Transverse colon (tissue), 4 donors: ENCODE data around the gene COL21A1. TPM values are rescaled to one million over a fixed set of nuclear protein-coding genes. Genes with fewer than 3 reads are reported as not detected.
A peak's percentile ranks its signal among the peaks of the same experiment; 100 is the strongest.

ENCODE experiments used
- DNase-seq: peaks from one replicate; pipeline ENCODE4 v3.0.0-alpha.2; 2019
- H3K27ac ChIP-seq, 4 donors: fragments of 200-600 bp; sonication (generic); 2 replicates each; pipeline ENCODE4 v1.5.1; 2016 to 2018; ENCODE audit warnings: inconsistent platforms in 4 of 4
- H3K27me3 ChIP-seq: fragments of 200-600 bp; sonication (generic); 2 replicates; pipeline ENCODE4 v1.5.1; 2017; ENCODE audit warnings: inconsistent platforms
- H3K36me3 ChIP-seq, 4 donors: fragments of 200-600 bp; sonication (generic); 2 replicates each; pipeline ENCODE4 v1.5.1; 2017 to 2019; ENCODE audit warnings: inconsistent platforms in 4 of 4
- H3K4me1 ChIP-seq, 4 donors: fragments of 200-600 bp; sonication (generic); 2 replicates each; pipeline ENCODE4 v1.5.1; 2017 to 2020; ENCODE audit warnings: inconsistent platforms in 4 of 4
- H3K4me3 ChIP-seq, 4 donors: fragments of 200-600 bp; sonication (generic); 1 replicate in 1 of 4; 2 replicates in 3 of 4; pipeline versions ENCODE4 v1.5.1 to v1.6.1; 2017 to 2019; ENCODE audit warnings: inconsistent platforms in 4 of 4
- H3K9me3 ChIP-seq, 2 donors: fragments of 200-600 bp; sonication (generic); 2 replicates each; pipeline ENCODE4 v1.5.1; 2017 to 2019; ENCODE audit warnings: inconsistent platforms in 2 of 2
- EP300 ChIP-seq: sonication (generic); formaldehyde crosslinking; IDR thresholded peaks from one replicate; pipeline ENCODE4 v1.6.1; 2017; ENCODE audit warnings: antibody characterized with exemption, low read depth
- POLR2A ChIP-seq: fragments of 450-650 bp; IDR thresholded peaks from one replicate; pipeline ENCODE4 v1.6.1; 2016; ENCODE audit warnings: antibody characterized with exemption, mild to moderate bottlenecking, moderate library complexity
- POLR2AphosphoS5 ChIP-seq, 3 donors: sonication (generic); formaldehyde crosslinking; IDR thresholded peaks; one replicate each; pipeline ENCODE4 v1.6.1; 2016; ENCODE audit warnings: antibody characterized with exemption in 3 of 3
- WGBS, 2 donors: methylation state at CpG; one replicate each; pipeline ENCODE4 v1.1.5; 2018; ENCODE audit warnings: low coverage in 1 of 2; 5-methylcytosine and 5-hydroxymethylcytosine counted together
- in situ Hi-C, 4 donors: fragments of 200-750 bp; cut with MboI; loops; one replicate each; pipeline versions ENCODE4 v1.15.0 to v1.15.1; 2017; ENCODE audit warnings: low sequenced_read_pairs in 3 of 4, low pct_ligation_motif_present in 1 of 4, low pct_unique_long_range_greater_than_20kb in 1 of 4
- intact Hi-C: fragments of 100-400 bp; cut with DNase I; formaldehyde crosslinking; loops from one replicate; pipeline ENCODE4 v1.15.1; 2023; ENCODE audit warnings: low total_unique reads
- total RNA-seq, 4 donors: library from RNA; depleted of rRNA; stranded (reverse); fragments of >200 nt; gene quantifications; one replicate each; pipeline ENCODE4 v1.1.0, GENCODE V29; 2016
- TF ChIP-seq, protein P1 (sequence below), 5 experiments: fragments of 200-600 bp in 3 of 5; fragments of 450-650 bp in 2 of 5; sonication (generic) in 3 of 5; IDR thresholded peaks; 1 replicate in 2 of 5; 2 replicates in 3 of 5; pipeline ENCODE4 v1.5.1; 2016 to 2017; ENCODE audit warnings: antibody characterized with exemption in 5 of 5, inconsistent platforms in 3 of 5, mild to moderate bottlenecking in 2 of 5, moderate library complexity in 1 of 5

The COL21A1 gene
- total RNA-seq, 4 donors from 2014 or later, result 0.40 to 5.7 (median 3.3) TPM

DNA sequence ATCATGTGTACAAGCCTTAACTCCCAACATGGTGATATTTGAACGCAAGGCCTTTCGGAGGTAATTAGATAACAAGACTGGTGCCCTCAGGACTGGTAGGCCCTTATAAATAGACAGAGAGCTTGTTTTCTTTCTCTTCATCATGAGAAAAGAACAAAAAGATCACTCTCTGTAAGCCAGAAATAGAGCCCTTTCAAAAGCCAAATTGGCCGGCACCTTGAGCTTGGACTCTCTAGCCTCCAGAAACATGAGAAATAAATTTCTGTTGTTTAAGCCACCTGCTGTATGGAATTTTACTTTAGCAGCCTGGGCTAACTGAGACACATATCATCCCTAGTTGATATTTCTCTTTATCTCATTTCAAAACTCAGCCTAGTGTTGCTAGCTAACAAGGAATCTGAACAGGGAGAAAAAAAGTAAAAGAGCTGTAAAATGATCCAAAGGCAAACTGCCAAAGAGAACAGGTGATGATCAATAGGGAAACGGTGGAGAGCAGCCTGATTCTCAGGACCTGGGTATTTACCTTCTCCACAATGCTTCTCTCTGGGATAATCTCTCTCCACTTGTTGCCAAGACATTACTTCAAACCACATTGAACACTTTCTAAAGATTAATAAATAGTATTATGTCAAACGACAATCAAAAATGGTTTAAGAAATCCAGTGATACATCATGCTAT is 6.1 kb downstream of the COL21A1 start:
- Histone ChIP-seq H3K27ac (peak overlapping the region in 2 of 4 donors; percentile 28), H3K36me3 (no peaks in the 10 kb centered on the region), H3K4me1 (peaks cover 0 to 6% (median 1%) of the 10 kb centered on the region in 4 donors), H3K27me3 (no peaks in the 10 kb centered on the region), H3K4me3 (no peak overlapping the region), H3K9me3 (no peaks in the 10 kb centered on the region)
- DNase-seq, result no peak
- TF ChIP-seq, protein P1, sequence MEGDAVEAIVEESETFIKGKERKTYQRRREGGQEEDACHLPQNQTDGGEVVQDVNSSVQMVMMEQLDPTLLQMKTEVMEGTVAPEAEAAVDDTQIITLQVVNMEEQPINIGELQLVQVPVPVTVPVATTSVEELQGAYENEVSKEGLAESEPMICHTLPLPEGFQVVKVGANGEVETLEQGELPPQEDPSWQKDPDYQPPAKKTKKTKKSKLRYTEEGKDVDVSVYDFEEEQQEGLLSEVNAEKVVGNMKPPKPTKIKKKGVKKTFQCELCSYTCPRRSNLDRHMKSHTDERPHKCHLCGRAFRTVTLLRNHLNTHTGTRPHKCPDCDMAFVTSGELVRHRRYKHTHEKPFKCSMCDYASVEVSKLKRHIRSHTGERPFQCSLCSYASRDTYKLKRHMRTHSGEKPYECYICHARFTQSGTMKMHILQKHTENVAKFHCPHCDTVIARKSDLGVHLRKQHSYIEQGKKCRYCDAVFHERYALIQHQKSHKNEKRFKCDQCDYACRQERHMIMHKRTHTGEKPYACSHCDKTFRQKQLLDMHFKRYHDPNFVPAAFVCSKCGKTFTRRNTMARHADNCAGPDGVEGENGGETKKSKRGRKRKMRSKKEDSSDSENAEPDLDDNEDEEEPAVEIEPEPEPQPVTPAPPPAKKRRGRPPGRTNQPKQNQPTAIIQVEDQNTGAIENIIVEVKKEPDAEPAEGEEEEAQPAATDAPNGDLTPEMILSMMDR (IDR thresholded peaks at IDR 0.05), result no peak
- TF ChIP-seq EP300 (no peak), POLR2AphosphoS5 (IDR thresholded peaks at IDR 0.05) (no peak), POLR2A (no peak)
- intact Hi-C loops (no loop called here), in situ Hi-C loops (no loop called here)
- 48 to 66% methylated on average over 5 of the region's 5 CpGs for WGBS, 2 donors

DNA sequence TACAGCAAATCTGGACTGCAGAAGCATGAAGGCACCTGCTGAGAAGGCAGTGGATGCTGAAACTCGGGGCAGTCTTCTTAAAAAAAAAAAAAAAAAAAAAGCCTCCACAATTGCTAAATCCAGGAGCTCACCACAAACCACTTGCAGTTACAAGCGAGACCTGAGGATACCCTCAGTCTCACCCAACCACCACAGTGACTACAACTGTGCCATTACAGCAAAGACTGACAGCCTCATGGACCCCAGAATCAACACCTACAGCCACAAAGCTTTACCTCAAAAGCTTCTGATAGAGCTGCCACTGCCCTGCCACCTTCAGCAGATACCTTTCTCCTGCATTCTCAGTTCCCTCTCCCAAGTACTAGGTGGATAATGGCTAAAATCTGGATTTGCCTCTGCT is 9.0 kb downstream of the COL21A1 start:
- no peaks in the 10 kb centered on the region for H3K9me3 ChIP-seq
- no peaks in the 10 kb centered on the region for H3K36me3 ChIP-seq
- no peak overlapping the region for H3K4me3 ChIP-seq
- 63 to 78% methylated on average over 1 to 2 of the region's 2 CpGs for WGBS, 2 donors
- TF ChIP-seq POLR2A (no peak), POLR2AphosphoS5 (IDR thresholded peaks at IDR 0.05) (no peak), EP300 (no peak)
- TF ChIP-seq, protein P1 (IDR thresholded peaks at IDR 0.05), result no peak
- H3K27me3 ChIP-seq, result no peaks in the 10 kb centered on the region
- DNase-seq, result no peak
- H3K27ac ChIP-seq, result no peak overlapping the region
- intact Hi-C loops (no loop called here), in situ Hi-C loops (no loop called here)
- peaks cover 0 to 4% (median 0%) of the 10 kb centered on the region in 4 donors for H3K4me1 ChIP-seq

DNA sequence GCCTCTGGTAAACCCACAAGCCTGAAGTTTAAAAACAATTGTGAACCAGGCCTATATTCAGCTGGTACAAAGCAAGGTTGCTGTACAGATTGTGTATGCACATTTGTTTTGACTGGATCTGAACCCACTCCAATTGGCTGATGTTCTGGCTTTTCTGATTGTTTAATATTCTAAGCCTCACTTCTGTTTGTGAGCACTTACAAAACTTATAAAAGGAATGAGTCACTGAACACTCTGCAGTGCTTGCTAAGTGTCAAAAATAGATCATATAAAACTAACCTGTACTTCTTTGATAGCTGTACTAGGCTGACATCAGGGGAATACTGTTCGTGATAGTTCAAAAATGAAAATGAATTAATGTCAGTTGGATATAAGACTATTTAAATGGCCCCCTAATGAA is 12.1 kb downstream of the COL21A1 start:
- peaks cover 0 to 3% (median 0%) of the 10 kb centered on the region in 4 donors for H3K4me1 ChIP-seq
- 33 to 57% methylated on average over 1 of the region's 1 CpG for WGBS, 2 donors
- H3K36me3 ChIP-seq, result no peaks in the 10 kb centered on the region
- peak overlapping the region in 2 of 4 donors; percentile 24 for H3K27ac ChIP-seq
- no peaks in the 10 kb centered on the region for H3K27me3 ChIP-seq
- TF ChIP-seq EP300 (no peak), POLR2AphosphoS5 (IDR thresholded peaks at IDR 0.05) (peak in 1 of 3 donors; percentile 21)
- no peak for DNase-seq
- H3K9me3 ChIP-seq, result no peaks in the 10 kb centered on the region
- H3K4me3 ChIP-seq, result no peak overlapping the region
- intact Hi-C loops, result loop anchor here (1.0 kb wide), 1 partner anchor 12 kb away; no protein-coding TSS in a partner anchor
- in situ Hi-C loops, result no loop called here

DNA sequence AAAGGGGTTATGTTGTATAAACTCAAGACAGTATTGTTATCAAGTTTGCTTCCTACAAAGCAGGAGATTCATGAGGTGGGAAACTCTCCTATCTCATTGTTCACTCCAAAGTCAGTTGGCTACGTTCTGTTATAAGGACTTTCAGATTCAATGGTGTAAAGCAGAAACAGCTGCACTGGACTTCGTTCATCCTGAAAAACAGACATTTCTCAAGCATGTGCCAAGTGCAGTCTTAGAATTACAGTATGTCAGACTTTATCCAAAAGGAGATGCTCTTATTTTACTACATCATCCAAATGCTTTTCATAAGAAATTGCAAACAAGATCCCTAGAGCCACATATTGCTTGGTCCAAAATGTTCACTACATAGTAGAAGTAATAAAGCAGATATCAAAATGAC is 14.9 kb downstream of the COL21A1 start:
- DNase-seq, result no peak
- Histone ChIP-seq H3K27me3 (no peaks in the 10 kb centered on the region), H3K27ac (no peak overlapping the region), H3K4me3 (no peak overlapping the region), H3K4me1 (peaks cover 0 to 3% (median 0%) of the 10 kb centered on the region in 4 donors), H3K36me3 (no peaks in the 10 kb centered on the region), H3K9me3 (no peaks in the 10 kb centered on the region)
- intact Hi-C loops (no loop called here), in situ Hi-C loops (no loop called here)
- WGBS, 2 donors, result 47 to 48% methylated on average over 2 of the region's 2 CpGs
- no peak for TF ChIP-seq POLR2AphosphoS5 (IDR thresholded peaks at IDR 0.05)
- TF ChIP-seq EP300, result no peak
- TF ChIP-seq, protein P1 (IDR thresholded peaks at IDR 0.05), result no peak
- no peak for TF ChIP-seq POLR2A
